CD14-positive monocyte (primary cell): ENCODE data around the gene RTN4RL1. TPM values are rescaled to one million over a fixed set of nuclear protein-coding genes. Genes with fewer than 3 reads are reported as not detected.

Source experiments
- DNase-seq, 3 donors: peaks; one replicate each; pipeline ENCODE4 v3.0.0-alpha.2; 2011 to 2022
- H2AFZ ChIP-seq: 2 replicates; pipeline ENCODE4 v1.6.0; 2012; ENCODE audit warnings: mild to moderate bottlenecking, low read depth, low read length, inconsistent platforms; ENCODE audit not compliant: insufficient read depth, poor library complexity, severe bottlenecking
- H3K27ac ChIP-seq, 2 donors: 1 replicate in 1 of 2; 2 replicates in 1 of 2; pipeline ENCODE4 v1.5.1; 2012 to 2013; ENCODE audit warnings: low read length in 2 of 2, control low read depth in 1 of 2, inconsistent platforms in 1 of 2, low read depth in 1 of 2, mild to moderate bottlenecking in 1 of 2
- H3K27me3 ChIP-seq, 2 donors: one replicate each; pipeline versions ENCODE4 v1.6.0 to v1.6.1; 2011 to 2013; ENCODE audit warnings: low read length in 2 of 2; ENCODE audit not compliant: control insufficient read depth in 2 of 2, insufficient read depth in 2 of 2
- H3K36me3 ChIP-seq, 2 donors: replicated peaks in 1 of 2; 1 replicate in 1 of 2; 2 replicates in 1 of 2; pipeline versions ENCODE4 v1.5.1 to v1.6.1; 2012 to 2013; ENCODE audit warnings: low read length in 2 of 2, control low read depth in 1 of 2, inconsistent platforms in 1 of 2, mild to moderate bottlenecking in 1 of 2; ENCODE audit not compliant: insufficient read depth in 2 of 2, control insufficient read depth in 1 of 2
- H3K4me1 ChIP-seq, 2 donors: 1 replicate in 1 of 2; 2 replicates in 1 of 2; pipeline versions ENCODE4 v1.5.1 to v1.6.1; 2012 to 2013; ENCODE audit warnings: low read length in 2 of 2, control low read depth in 1 of 2, inconsistent platforms in 1 of 2, mild to moderate bottlenecking in 1 of 2, moderate library complexity in 1 of 2; ENCODE audit not compliant: insufficient read depth in 2 of 2, control insufficient read depth in 1 of 2
- H3K4me2 ChIP-seq: replicated peaks from 2 replicates; pipeline ENCODE3; 2012; ENCODE audit warnings: low read length, moderate library complexity, mild to moderate bottlenecking; ENCODE audit not compliant: poor library complexity, severe bottlenecking; ENCODE audit errors: extremely low read depth
- H3K4me3 ChIP-seq, 3 experiments: fragments of 200-600 bp in 1 of 3; sonication (generic) in 1 of 3; replicated peaks in 1 of 3; 1 replicate in 2 of 3; 2 replicates in 1 of 3; pipeline ENCODE4 v1.5.1; 2011 to 2013; ENCODE audit warnings: low read length in 3 of 3, mild to moderate bottlenecking in 3 of 3, control low read depth in 2 of 3, low read depth in 2 of 3, inconsistent platforms in 1 of 3, moderate library complexity in 1 of 3
- H3K79me2 ChIP-seq: 2 replicates; pipeline ENCODE4 v1.6.0; 2012; ENCODE audit warnings: mild to moderate bottlenecking, control low read depth, inconsistent platforms, low read length, moderate library complexity; ENCODE audit not compliant: insufficient read depth
- H3K9ac ChIP-seq: 2 replicates; pipeline ENCODE4 v1.6.0; 2017; ENCODE audit warnings: low read length, mild to moderate bottlenecking; ENCODE audit not compliant: insufficient read depth, poor library complexity, severe bottlenecking
- H3K9me3 ChIP-seq, 2 donors: replicated peaks in 1 of 2; 1 replicate in 1 of 2; 2 replicates in 1 of 2; pipeline versions ENCODE4 v1.5.1 to v1.6.1; 2012 to 2013; ENCODE audit warnings: low read length in 2 of 2, control low read depth in 1 of 2; ENCODE audit not compliant: control insufficient read depth in 1 of 2, insufficient read depth in 1 of 2
- H4K20me1 ChIP-seq: 2 replicates; pipeline ENCODE4 v1.6.0; 2012; ENCODE audit warnings: mild to moderate bottlenecking, low read length, control low read depth, moderate library complexity; ENCODE audit not compliant: insufficient read depth
- H3K27ac Mint-ChIP-seq, 7 donors: one replicate each; pipeline ENCODE4 v1.8.0; 2020; ENCODE audit warnings: mild to moderate bottlenecking in 7 of 7, mixed read lengths in 7 of 7, moderate library complexity in 6 of 7, inconsistent platforms in 2 of 7
- H3K27me3 Mint-ChIP-seq, 3 donors: one replicate each; pipeline ENCODE4 v1.8.0; 2021 to 2022; ENCODE audit warnings: low read depth in 3 of 3, mild to moderate bottlenecking in 3 of 3, mixed read lengths in 3 of 3, moderate library complexity in 3 of 3, inconsistent platforms in 1 of 3
- H3K36me3 Mint-ChIP-seq, 2 donors: one replicate each; pipeline ENCODE4 v1.8.0; 2020; ENCODE audit warnings: mixed read lengths in 2 of 2, inconsistent platforms in 1 of 2, mild to moderate bottlenecking in 1 of 2
- H3K4me1 Mint-ChIP-seq: one replicate; pipeline ENCODE4 v1.8.0; 2020; ENCODE audit warnings: mild to moderate bottlenecking, mixed read lengths
- H3K4me3 Mint-ChIP-seq, 2 donors: one replicate each; pipeline ENCODE4 v1.8.0; 2020; ENCODE audit warnings: mild to moderate bottlenecking in 2 of 2, mixed read lengths in 2 of 2, moderate library complexity in 1 of 2
- H3K9me3 Mint-ChIP-seq, 7 donors: one replicate each; pipeline ENCODE4 v1.8.0; 2020 to 2022; ENCODE audit warnings: mixed read lengths in 7 of 7, mild to moderate bottlenecking in 6 of 7, moderate library complexity in 6 of 7, inconsistent platforms in 2 of 7
- WGBS: methylation state at CpG from one replicate; pipeline ENCODE4 v1.1.5; 2013; ENCODE audit warnings: missing lambda C conversion rate; ENCODE audit not compliant: insufficient coverage; 5-methylcytosine and 5-hydroxymethylcytosine counted together
- intact Hi-C, 2 donors: fragments of 100-400 bp; cut with micrococcal nuclease; formaldehyde crosslinking; loops; one replicate each; pipeline versions ENCODE4 v1.15.0 to v1.15.1; 2023
- polyA plus RNA-seq, 3 donors: library from polyadenylated mRNA; depleted of rRNA in 1 of 3; unstranded in 2 of 3; stranded (reverse) in 1 of 3; fragments of 300-500 nt in 2 of 3; fragments of >200 nt in 1 of 3; fragmentation: Illumina TruSeq in 2 of 3; gene quantifications; 1 replicate in 2 of 3; 2 replicates in 1 of 3; pipeline ENCODE4 v1.2.3, GENCODE V29; 2012 to 2021
- TF ChIP-seq, protein P1 (sequence below): fragments of 200-600 bp; IDR thresholded peaks from one replicate; pipeline ENCODE4 v1.8.0; 2022; ENCODE audit warnings: antibody characterized with exemption, mild to moderate bottlenecking

The RTN4RL1 gene
- polyA plus RNA-seq, 3 donors = 0.07 to 0.29 (median 0.11) TPM

DNA sequence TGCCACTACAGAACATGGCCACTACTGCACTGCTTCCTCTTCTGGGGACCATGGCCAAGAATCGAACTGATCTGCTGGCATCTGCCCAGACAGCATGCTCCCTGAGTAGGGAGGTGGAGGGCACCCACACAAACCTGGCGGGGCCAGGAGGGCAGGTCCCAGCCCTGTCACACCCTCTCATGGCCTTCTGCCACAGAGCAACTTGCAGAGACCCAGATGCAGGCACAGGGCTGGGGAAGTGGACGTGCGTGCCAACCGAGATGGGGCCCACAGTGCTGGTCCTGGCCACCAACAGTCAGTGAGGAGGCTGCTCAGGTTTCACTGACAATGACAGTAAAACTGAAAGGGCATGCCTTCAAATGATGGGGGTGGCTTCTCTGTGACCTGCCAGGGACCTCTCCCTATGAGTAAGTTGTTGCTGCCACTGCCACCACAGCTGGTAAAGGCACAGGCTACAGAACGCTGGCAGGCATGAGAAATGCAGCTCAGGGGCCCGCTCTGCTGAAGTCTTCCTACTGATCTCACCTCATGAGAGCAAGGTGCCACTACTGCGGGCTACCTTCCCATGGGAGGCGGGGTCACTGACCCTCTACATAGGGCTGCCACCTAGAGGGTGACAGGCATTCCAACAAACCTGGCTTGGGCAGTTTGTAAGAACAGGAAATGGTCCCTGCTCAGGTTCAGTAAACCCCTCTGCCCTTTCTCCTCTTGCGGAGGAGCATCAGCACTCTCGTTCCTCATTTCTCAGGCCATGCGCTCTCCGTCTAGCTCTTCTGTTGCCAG is 45.3 kb upstream of the RTN4RL1 start:
- peaks cover 0 to 6% (median 2%) of the 10 kb centered on the region in 3 donors for H3K27me3 Mint-ChIP-seq
- peaks cover 65 to 66% of the 10 kb centered on the region in 2 donors for H3K36me3 Mint-ChIP-seq
- H3K27ac ChIP-seq = peak overlapping the region; percentile 5 to 16
- no peaks in the 10 kb centered on the region for H3K27me3 ChIP-seq
- peaks cover 37% of the 10 kb centered on the region for H3K4me1 Mint-ChIP-seq
- WGBS = 76% methylated on average over 12 of the region's 13 CpGs
- H3K27ac Mint-ChIP-seq = peak overlapping the region; percentile 18 to 87 (median 79)
- no peak overlapping the region for H2AFZ ChIP-seq
- no peak overlapping the region for H3K9ac ChIP-seq
- no peaks in the 10 kb centered on the region for H4K20me1 ChIP-seq
- DNase-seq = no peak
- TF ChIP-seq, protein P1, sequence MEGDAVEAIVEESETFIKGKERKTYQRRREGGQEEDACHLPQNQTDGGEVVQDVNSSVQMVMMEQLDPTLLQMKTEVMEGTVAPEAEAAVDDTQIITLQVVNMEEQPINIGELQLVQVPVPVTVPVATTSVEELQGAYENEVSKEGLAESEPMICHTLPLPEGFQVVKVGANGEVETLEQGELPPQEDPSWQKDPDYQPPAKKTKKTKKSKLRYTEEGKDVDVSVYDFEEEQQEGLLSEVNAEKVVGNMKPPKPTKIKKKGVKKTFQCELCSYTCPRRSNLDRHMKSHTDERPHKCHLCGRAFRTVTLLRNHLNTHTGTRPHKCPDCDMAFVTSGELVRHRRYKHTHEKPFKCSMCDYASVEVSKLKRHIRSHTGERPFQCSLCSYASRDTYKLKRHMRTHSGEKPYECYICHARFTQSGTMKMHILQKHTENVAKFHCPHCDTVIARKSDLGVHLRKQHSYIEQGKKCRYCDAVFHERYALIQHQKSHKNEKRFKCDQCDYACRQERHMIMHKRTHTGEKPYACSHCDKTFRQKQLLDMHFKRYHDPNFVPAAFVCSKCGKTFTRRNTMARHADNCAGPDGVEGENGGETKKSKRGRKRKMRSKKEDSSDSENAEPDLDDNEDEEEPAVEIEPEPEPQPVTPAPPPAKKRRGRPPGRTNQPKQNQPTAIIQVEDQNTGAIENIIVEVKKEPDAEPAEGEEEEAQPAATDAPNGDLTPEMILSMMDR = no peak
- peaks cover 0 to 4% (median 0%) of the 10 kb centered on the region in 7 donors for H3K9me3 Mint-ChIP-seq
- H3K79me2 ChIP-seq = no peaks in the 10 kb centered on the region
- H3K9me3 ChIP-seq = no peaks in the 10 kb centered on the region
- H3K4me1 ChIP-seq = peaks cover 21 to 29% of the 10 kb centered on the region in 2 donors
- peaks cover 10 to 35% of the 10 kb centered on the region in 2 donors for H3K36me3 ChIP-seq
- H3K4me2 ChIP-seq = no peak overlapping the region
- peak overlapping the region in 1 of 2 donors; percentile 37 for H3K4me3 Mint-ChIP-seq
- intact Hi-C loops = loop anchor here in 1 of 2 donors (5.0 kb wide), 1 partner anchor 67 kb away; no protein-coding TSS in a partner anchor
- H3K4me3 ChIP-seq = no peak overlapping the region

DNA sequence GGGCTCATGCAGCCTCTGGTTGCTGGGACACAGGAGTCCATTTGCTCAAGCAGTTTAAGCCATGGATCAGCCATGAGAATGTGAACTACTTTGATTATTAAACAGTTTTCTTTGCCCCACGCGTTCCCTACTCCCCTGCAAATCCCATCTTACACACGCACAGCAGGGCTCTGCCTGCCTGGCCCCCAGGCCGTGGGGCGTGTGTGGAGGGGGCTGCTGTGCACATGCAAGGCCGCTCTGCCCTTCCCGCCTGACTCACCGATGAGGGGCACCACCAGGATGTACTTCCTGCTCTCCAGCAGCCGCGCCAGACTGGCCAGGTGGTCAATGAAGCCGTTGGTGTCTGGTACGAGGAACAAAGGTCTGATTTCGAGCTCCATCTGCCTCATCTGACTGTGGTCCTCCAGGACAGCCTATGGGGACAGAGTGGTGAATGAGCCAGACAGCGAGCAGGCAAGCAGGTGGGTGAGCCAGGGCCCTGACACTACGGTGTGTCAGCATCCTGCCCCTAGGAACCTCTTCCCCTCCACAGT is 43.5 kb upstream of the RTN4RL1 start:
- no peaks in the 10 kb centered on the region for H4K20me1 ChIP-seq
- no peak overlapping the region for H3K27ac ChIP-seq
- H3K9me3 ChIP-seq = no peaks in the 10 kb centered on the region
- H3K4me3 ChIP-seq = no peak overlapping the region
- 45% methylated on average over 12 of the region's 15 CpGs for WGBS
- peak overlapping the region in 2 of 7 donors; percentile 42 to 56 for H3K27ac Mint-ChIP-seq
- H3K27me3 ChIP-seq = no peaks in the 10 kb centered on the region
- intact Hi-C loops = no loop called here
- no peak for DNase-seq
- TF ChIP-seq, protein P1 = no peak
- H3K36me3 Mint-ChIP-seq = peaks cover 77 to 80% of the 10 kb centered on the region in 2 donors
- no peak overlapping the region for H2AFZ ChIP-seq
- peaks cover 13 to 52% of the 10 kb centered on the region in 2 donors for H3K36me3 ChIP-seq
- H3K4me1 Mint-ChIP-seq = peaks cover 42% of the 10 kb centered on the region
- H3K9me3 Mint-ChIP-seq = peaks cover 0 to 4% (median 0%) of the 10 kb centered on the region in 7 donors
- no peaks in the 10 kb centered on the region for H3K79me2 ChIP-seq
- H3K4me1 ChIP-seq = peaks cover 15 to 26% of the 10 kb centered on the region in 2 donors
- no peak overlapping the region for H3K4me2 ChIP-seq
- H3K4me3 Mint-ChIP-seq = no peak overlapping the region
- H3K9ac ChIP-seq = no peak overlapping the region
- H3K27me3 Mint-ChIP-seq = peaks cover 0 to 6% (median 2%) of the 10 kb centered on the region in 3 donors
